Keratinocyte (primary cell): ENCODE data around the gene KIF1B.

Source experiments
- CTCF ChIP-seq, 3 experiments: IDR thresholded peaks in 1 of 3; conservative IDR thresholded peaks in 1 of 3; optimal IDR thresholded peaks in 1 of 3; 2 replicates in 2 of 3; 3 replicates in 1 of 3; pipeline versions ENCODE3 to v1.5.1; 2011; ENCODE audit warnings: low read length in 3 of 3, mild to moderate bottlenecking in 3 of 3, moderate library complexity in 2 of 3, control low read depth in 1 of 3, inconsistent platforms in 1 of 3; ENCODE audit not compliant: insufficient read depth in 2 of 3; ENCODE audit errors: extremely low read depth in 1 of 3
- EZH2 ChIP-seq: IDR thresholded peaks from one replicate; pipeline ENCODE4 v1.6.1; 2012; ENCODE audit warnings: inconsistent platforms, mild to moderate bottlenecking, low read length, moderate library complexity

- no peak for TF ChIP-seq CTCF (optimal IDR thresholded peaks at IDR 0.05 in 1 of 3, IDR thresholded peaks at IDR 0.05 in 1 of 3, conservative IDR thresholded peaks at IDR 0.05 in 1 of 3; ENCODE audit: extremely low read depth in 1 of 3, insufficient read depth in 2 of 3, low read length in 3 of 3)
- no peak for TF ChIP-seq EZH2
Measured at GRCh38 chr1:10280439-10281350, 70.3 kb downstream of the KIF1B start.
